GM10266 (cell line): Measurements from ENCODE around the gene VPS4B.
"Not testable (repeated sequence)": the region's sequence is repeated elsewhere in the genome, so short reads cannot be mapped to it uniquely, and the experiment has no call there.

Source experiments
- DNase-seq: peaks from one replicate; pipeline ENCODE4 v3.0.0; 2012; ENCODE audit errors: extremely low spot score
- CTCF ChIP-seq: IDR thresholded peaks from 2 replicates; pipeline ENCODE4 v1.5.1; 2012; ENCODE audit warnings: mild to moderate bottlenecking, low read depth; ENCODE audit not compliant: control insufficient read depth, insufficient read depth; ENCODE audit errors: missing control alignments

The VPS4B gene

GRCh38 chr18:63457977-63458376, 35.7 kb upstream of the VPS4B start:
- no peak for DNase-seq
- TF ChIP-seq CTCF = no peak

GRCh38 chr18:63454497-63454896, 32.2 kb upstream of the VPS4B start:
- DNase-seq = no peak
- TF ChIP-seq CTCF = no peak

GRCh38 chr18:63452751-63453150, 30.5 kb upstream of the VPS4B start:
- DNase-seq = not testable (repeated sequence)

GRCh38 chr18:63451799-63452660, 29.8 kb upstream of the VPS4B start:
- no peak for DNase-seq
- no peak for TF ChIP-seq CTCF

GRCh38 chr18:63449426-63449825, 27.1 kb upstream of the VPS4B start:
- no peak for TF ChIP-seq CTCF
- no peak for DNase-seq

- no peak for DNase-seq
- no peak for TF ChIP-seq CTCF
These were observed 24.8 kb upstream of the VPS4B start for GRCh38 chr18:63447066-63447465.

GRCh38 chr18:63446266-63446665, 24.0 kb upstream of the VPS4B start:
- no peak for DNase-seq
- TF ChIP-seq CTCF = no peak
